22Rv1 (cell line): ENCODE results near the gene PAK4.

Experiments used
- CTCF ChIP-seq: fragments of 450-650 bp; IDR thresholded peaks from 2 replicates; pipeline ENCODE4 v1.5.1; 2017; ENCODE audit warnings: mild to moderate bottlenecking
- ZFX ChIP-seq: fragments of 450-650 bp; IDR thresholded peaks from 2 replicates; pipeline ENCODE4 v1.6.1; 2017; ENCODE audit warnings: antibody characterized with exemption, borderline replicate concordance

- TF ChIP-seq ZFX (no peak), CTCF (no peak)
These were observed 35.5 kb downstream of the PAK4 start for GRCh38 chr19:39160889-39161672.
